GM18505 (cell line): ENCODE data around the gene RUFY4.

Experiments used
- ATAC-seq: cut with Tn5 transposase; IDR thresholded peaks from one replicate; pipeline ENCODE4 v1.9.1; 2021; ENCODE audit not compliant: unreplicated experiment
- POLR2A ChIP-seq: IDR thresholded peaks from 4 replicates; pipeline ENCODE4 v1.6.1; 2011; ENCODE audit warnings: borderline replicate concordance; ENCODE audit not compliant: insufficient read depth, insufficient read length; ENCODE audit errors: extremely low read depth

Gene RUFY4

GRCh38 chr2:218123986-218124385, 54.9 kb downstream of the RUFY4 start:
- ATAC-seq: no peak
- no peak for TF ChIP-seq POLR2A

- no peak for TF ChIP-seq POLR2A
- no peak for ATAC-seq
Measured at GRCh38 chr2:218125095-218125494, 56.0 kb downstream of the RUFY4 start.

- TF ChIP-seq POLR2A: no peak
- ATAC-seq: no peak
Measured at GRCh38 chr2:218125626-218126080, 56.6 kb downstream of the RUFY4 start, which contains the start of gene CXCR2. Gene CXCR2 (plus strand): TSS chr2:218126028. CDS start chr2:218134802, 8,774 bp downstream.

- TF ChIP-seq POLR2A: no peak
- ATAC-seq: no peak
Measured at GRCh38 chr2:218127929-218128455, 58.9 kb downstream of the RUFY4 start.

- TF ChIP-seq POLR2A: no peak
- no peak for ATAC-seq
Measured at GRCh38 chr2:218128781-218129457, 59.9 kb downstream of the RUFY4 start.

GRCh38 chr2:218129458-218130135, 60.5 kb downstream of the RUFY4 start:
- no peak for ATAC-seq
- TF ChIP-seq POLR2A: no peak

- no peak for TF ChIP-seq POLR2A
- no peak for ATAC-seq
Measured at GRCh38 chr2:218130377-218130776, 61.3 kb downstream of the RUFY4 start.

- no peak for ATAC-seq
- TF ChIP-seq POLR2A: no peak
Measured at GRCh38 chr2:218130822-218131221, 61.8 kb downstream of the RUFY4 start.

- TF ChIP-seq POLR2A: no peak
- ATAC-seq: no peak
Measured at GRCh38 chr2:218137514-218137913, 68.5 kb downstream of the RUFY4 start.

GRCh38 chr2:218138047-218138446, 69.0 kb downstream of the RUFY4 start:
- ATAC-seq: no peak
- no peak for TF ChIP-seq POLR2A
